Spleen (tissue), 11 donors: ENCODE results near the gene PLPP3. TPM values are rescaled to one million over a fixed set of nuclear protein-coding genes. Genes with fewer than 3 reads are reported as not detected.

Experiments
- DNase-seq: peaks from one replicate; pipeline ENCODE4 v3.0.0-alpha.2; 2020
- H3K27ac ChIP-seq, 8 donors: fragments of 200-600 bp; sonication (generic) in 7 of 8; 1 replicate in 4 of 8; 2 replicates in 4 of 8; pipeline versions ENCODE4 v1.5.0 to v1.8.0; 2016 to 2021; ENCODE audit warnings: inconsistent platforms in 4 of 8, mild to moderate bottlenecking in 4 of 8, moderate library complexity in 1 of 8
- H3K27me3 ChIP-seq, 7 donors: fragments of 200-600 bp; sonication (generic) in 6 of 7; replicated peaks in 1 of 7; 1 replicate in 4 of 7; 2 replicates in 3 of 7; pipeline versions ENCODE4 v1.5.0 to v1.8.0; 2016 to 2021; ENCODE audit warnings: inconsistent platforms in 3 of 7, mild to moderate bottlenecking in 1 of 7
- H3K36me3 ChIP-seq, 6 donors: fragments of 200-600 bp; sonication (generic) in 5 of 6; 1 replicate in 4 of 6; 2 replicates in 2 of 6; pipeline versions ENCODE4 v1.5.0 to v1.8.0; 2016 to 2021; ENCODE audit warnings: inconsistent platforms in 2 of 6
- H3K4me1 ChIP-seq, 6 donors: fragments of 200-600 bp; sonication (generic) in 5 of 6; 1 replicate in 3 of 6; 2 replicates in 3 of 6; pipeline versions ENCODE4 v1.5.0 to v1.8.0; 2016 to 2021; ENCODE audit warnings: inconsistent platforms in 3 of 6
- H3K4me3 ChIP-seq, 8 donors: fragments of 200-600 bp; sonication (generic) in 7 of 8; 1 replicate in 4 of 8; 2 replicates in 4 of 8; pipeline versions ENCODE4 v1.5.0 to v1.8.0; 2016 to 2021; ENCODE audit warnings: inconsistent platforms in 4 of 8, mild to moderate bottlenecking in 4 of 8, moderate library complexity in 2 of 8
- H3K9me3 ChIP-seq, 8 donors: fragments of 200-600 bp; sonication (generic) in 7 of 8; 1 replicate in 4 of 8; 2 replicates in 4 of 8; pipeline versions ENCODE4 v1.5.0 to v1.8.0; 2016 to 2021; ENCODE audit warnings: inconsistent platforms in 4 of 8
- POLR2A ChIP-seq, 3 donors: fragments of 450-650 bp; IDR thresholded peaks; one replicate each; pipeline ENCODE4 v1.5.1; 2017; ENCODE audit warnings: antibody characterized with exemption in 3 of 3, mild to moderate bottlenecking in 1 of 3
- POLR2AphosphoS5 ChIP-seq, 3 donors: sonication (generic); formaldehyde crosslinking; IDR thresholded peaks; one replicate each; pipeline ENCODE4 v1.5.1; 2017; ENCODE audit warnings: antibody characterized with exemption in 3 of 3
- WGBS, 5 donors: extraction: QIAGEN DNeasy Blood & Tissue Kit in 3 of 5; methylation state at CpG; one replicate each; pipeline versions ENCODE4 v1.1.5 to v1.1.7; 2013 to 2018; 5-methylcytosine and 5-hydroxymethylcytosine counted together
- intact Hi-C: fragments of 100-400 bp; cut with DNase I; formaldehyde crosslinking; loops from one replicate; pipeline ENCODE4 v1.15.0; 2023; ENCODE audit warnings: low total_unique reads
- polyA plus RNA-seq, 3 donors: library from polyadenylated mRNA; stranded (reverse); fragments of 200-250 nt; gene quantifications; one replicate each; pipeline ENCODE4 v1.2.1, GENCODE V29; 2013
- total RNA-seq, 7 donors: library from RNA; depleted of rRNA in 3 of 7; stranded (reverse); fragments of >200 nt in 3 of 7; fragmentation: NEBNext Ultra II Directional in 4 of 7; extraction: Animal tissue kit (Norgen Biotek cat#: 25700) in 4 of 7; gene quantifications; one replicate each; pipeline versions ENCODE4 v1.1.0 to v1.2.1, GENCODE V29; 2016 to 2021
- TF ChIP-seq, protein P1 (sequence below), 11 experiments: fragments of 200-600 bp in 7 of 11; fragments of 450-650 bp in 4 of 11; sonication (generic) in 4 of 11; IDR thresholded peaks in 8 of 11; conservative IDR thresholded peaks in 3 of 11; 1 replicate in 7 of 11; 2 replicates in 4 of 11; pipeline versions ENCODE4 v1.4.0 to v1.8.0; 2016 to 2021; ENCODE audit warnings: antibody characterized with exemption in 11 of 11, inconsistent platforms in 4 of 11, mild to moderate bottlenecking in 1 of 11
- donor health status: healthy with polysubstance abuse.
- donor health status: DM: no; HTN: no; CAD: no; lungs with moderate emphysema.
- donor health status: DM: no; HTN: no; CAD: no.
- donor health status: Bipolar disorder and iron deficiency.
- donor health status: healthy.
- donor health status: DM: no; HTN: no; CAD: no.
- donor health status: DM: yes; HTN: yes; CAD: no.

PLPP3 gene
- total and polyA plus RNA-seq, 10 donors: 6.7 to 90.0 (median 55.1) TPM

GRCh38 chr1:56585985-56586384 is 6.6 kb upstream of the PLPP3 start:
- Histone ChIP-seq H3K9me3 (peaks cover 0 to 7% (median 0%) of the 10 kb centered on the region in 8 donors), H3K27ac (no peak overlapping the region), H3K4me1 (peaks cover 0 to 9% (median 3%) of the 10 kb centered on the region in 6 donors), H3K27me3 (no peaks in the 10 kb centered on the region), H3K36me3 (no peaks in the 10 kb centered on the region), H3K4me3 (no peak overlapping the region)
- TF ChIP-seq POLR2A (IDR thresholded peaks at IDR 0.05) (no peak), POLR2AphosphoS5 (IDR thresholded peaks at IDR 0.05) (no peak)
- TF ChIP-seq, protein P1, sequence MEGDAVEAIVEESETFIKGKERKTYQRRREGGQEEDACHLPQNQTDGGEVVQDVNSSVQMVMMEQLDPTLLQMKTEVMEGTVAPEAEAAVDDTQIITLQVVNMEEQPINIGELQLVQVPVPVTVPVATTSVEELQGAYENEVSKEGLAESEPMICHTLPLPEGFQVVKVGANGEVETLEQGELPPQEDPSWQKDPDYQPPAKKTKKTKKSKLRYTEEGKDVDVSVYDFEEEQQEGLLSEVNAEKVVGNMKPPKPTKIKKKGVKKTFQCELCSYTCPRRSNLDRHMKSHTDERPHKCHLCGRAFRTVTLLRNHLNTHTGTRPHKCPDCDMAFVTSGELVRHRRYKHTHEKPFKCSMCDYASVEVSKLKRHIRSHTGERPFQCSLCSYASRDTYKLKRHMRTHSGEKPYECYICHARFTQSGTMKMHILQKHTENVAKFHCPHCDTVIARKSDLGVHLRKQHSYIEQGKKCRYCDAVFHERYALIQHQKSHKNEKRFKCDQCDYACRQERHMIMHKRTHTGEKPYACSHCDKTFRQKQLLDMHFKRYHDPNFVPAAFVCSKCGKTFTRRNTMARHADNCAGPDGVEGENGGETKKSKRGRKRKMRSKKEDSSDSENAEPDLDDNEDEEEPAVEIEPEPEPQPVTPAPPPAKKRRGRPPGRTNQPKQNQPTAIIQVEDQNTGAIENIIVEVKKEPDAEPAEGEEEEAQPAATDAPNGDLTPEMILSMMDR (IDR thresholded peaks at IDR 0.05 in 8 of 11, conservative IDR thresholded peaks at IDR 0.05 in 3 of 11): no peak
- intact Hi-C loops: loop anchor here (5.0 to 10.0 kb wide), 2 partner anchors 1111 to 1209 kb away; no protein-coding TSS in a partner anchor
- WGBS, 5 donors: 68 to 81% (median 76%) methylated on average over 5 of the region's 5 CpGs
- no peak for DNase-seq

DNA sequence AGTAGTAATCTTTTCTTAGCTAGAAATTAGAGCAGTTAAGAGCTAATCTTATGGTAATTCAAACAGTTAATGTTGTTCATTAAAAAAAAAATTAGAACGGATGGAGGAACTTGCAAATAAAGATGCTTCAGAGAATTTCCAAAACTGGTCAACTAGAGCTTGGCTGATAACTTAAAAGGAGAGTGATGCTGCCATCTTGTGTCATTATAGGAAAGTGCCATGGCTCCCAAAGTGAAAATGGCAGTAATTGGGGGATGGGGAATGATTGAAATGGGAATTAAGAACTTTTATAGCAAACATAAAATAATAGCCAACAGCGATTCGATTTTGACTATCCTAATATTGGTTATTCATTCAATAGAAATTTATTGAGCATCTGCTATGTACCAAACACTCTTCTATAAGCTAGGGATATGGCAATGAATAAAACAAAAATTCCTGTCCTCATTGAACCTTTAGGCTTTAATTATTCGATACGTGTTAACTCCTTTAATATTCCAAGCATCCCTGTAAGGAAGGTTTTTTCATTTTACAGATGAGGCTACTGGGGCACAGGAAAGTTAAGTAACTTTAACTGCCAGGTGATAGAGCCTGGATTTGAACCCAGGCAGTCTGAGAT is 5.7 kb upstream of the PLPP3 start:
- intact Hi-C loops: loop anchor here (5.0 to 10.0 kb wide), 3 partner anchors 1110 to 1298 kb away; no protein-coding TSS in a partner anchor
- H3K9me3 ChIP-seq: peaks cover 0 to 7% (median 0%) of the 10 kb centered on the region in 8 donors
- H3K27ac ChIP-seq: no peak overlapping the region
- no peak for DNase-seq
- H3K27me3 ChIP-seq: no peaks in the 10 kb centered on the region
- no peaks in the 10 kb centered on the region for H3K36me3 ChIP-seq
- TF ChIP-seq, protein P1 (IDR thresholded peaks at IDR 0.05 in 8 of 11, conservative IDR thresholded peaks at IDR 0.05 in 3 of 11): peak; percentile 79 to 94 (median 85)
- no peak for TF ChIP-seq POLR2AphosphoS5 (IDR thresholded peaks at IDR 0.05)
- no peak overlapping the region for H3K4me3 ChIP-seq
- H3K4me1 ChIP-seq: peaks cover 1 to 15% (median 6%) of the 10 kb centered on the region in 6 donors
- 21 to 25% (median 23%) methylated on average over 5 of the region's 5 CpGs for WGBS, 5 donors

GRCh38 chr1:56583957-56584468 is 4.7 kb upstream of the PLPP3 start:
- peaks cover 6 to 23% (median 14%) of the 10 kb centered on the region in 6 donors for H3K4me1 ChIP-seq
- TF ChIP-seq, protein P1 (IDR thresholded peaks at IDR 0.05 in 8 of 11, conservative IDR thresholded peaks at IDR 0.05 in 3 of 11): no peak
- TF ChIP-seq POLR2A (IDR thresholded peaks at IDR 0.05): no peak
- no peak for TF ChIP-seq POLR2AphosphoS5 (IDR thresholded peaks at IDR 0.05)
- intact Hi-C loops: loop anchor here (5.0 to 10.0 kb wide), 2 partner anchors 1109 to 1297 kb away; no protein-coding TSS in a partner anchor
- no peak overlapping the region for H3K27ac ChIP-seq
- no peaks in the 10 kb centered on the region for H3K36me3 ChIP-seq
- H3K9me3 ChIP-seq: peaks cover 0 to 2% (median 0%) of the 10 kb centered on the region in 8 donors
- 73 to 88% (median 83%) methylated on average over 2 of the region's 2 CpGs for WGBS, 5 donors
- H3K4me3 ChIP-seq: no peak overlapping the region
- DNase-seq: no peak
- H3K27me3 ChIP-seq: peaks cover 0 to 3% (median 0%) of the 10 kb centered on the region in 7 donors

- intact Hi-C loops: loop anchor here (5.0 to 10.0 kb wide), 2 partner anchors 1106 to 1293 kb away; no protein-coding TSS in a partner anchor
- WGBS, 5 donors: 92 to 95% (median 92%) methylated on average over 10 of the region's 10 CpGs
- TF ChIP-seq, protein P1 (IDR thresholded peaks at IDR 0.05 in 8 of 11, conservative IDR thresholded peaks at IDR 0.05 in 3 of 11): no peak
- no peak for TF ChIP-seq POLR2AphosphoS5 (IDR thresholded peaks at IDR 0.05)
- TF ChIP-seq POLR2A (IDR thresholded peaks at IDR 0.05): no peak
- peaks cover 0 to 15% (median 0%) of the 10 kb centered on the region in 7 donors for H3K27me3 ChIP-seq
- no peaks in the 10 kb centered on the region for H3K9me3 ChIP-seq
- no peak overlapping the region for H3K4me3 ChIP-seq
- H3K4me1 ChIP-seq: peaks cover 14 to 54% (median 39%) of the 10 kb centered on the region in 6 donors
- no peaks in the 10 kb centered on the region for H3K36me3 ChIP-seq
- DNase-seq: no peak
- H3K27ac ChIP-seq: no peak overlapping the region
Measured at GRCh38 chr1:56580771-56581170, 1.4 kb upstream of the PLPP3 start.
